ENCODE data around the gene HEY2.
"Not testable (repeated sequence)": the region's sequence is repeated elsewhere in the genome, so short reads cannot be mapped to it uniquely, and the experiment has no call there.

Gene HEY2

GRCh38 chr6:125795301-125795700, 45.9 kb downstream of the HEY2 start:
- no peak for DNase-seq (ENCODE audit: low read depth)

GRCh38 chr6:125797120-125797885, 47.9 kb downstream of the HEY2 start:
- no peak for DNase-seq (ENCODE audit: low read depth)

GRCh38 chr6:125797886-125798444, 48.5 kb downstream of the HEY2 start:
- no peak for DNase-seq (ENCODE audit: low read depth)

- DNase-seq (ENCODE audit: low read depth): no peak
Measured at GRCh38 chr6:125798734-125799508, 49.5 kb downstream of the HEY2 start.

GRCh38 chr6:125802383-125802782, 53.0 kb downstream of the HEY2 start:
- no peak for DNase-seq (ENCODE audit: low read depth)

GRCh38 chr6:125802943-125803377, 53.5 kb downstream of the HEY2 start:
- DNase-seq (ENCODE audit: low read depth): no peak

- no peak for DNase-seq (ENCODE audit: low read depth)
Measured at GRCh38 chr6:125804264-125804663, 54.8 kb downstream of the HEY2 start.

- DNase-seq (ENCODE audit: low read depth): not testable (repeated sequence)
Measured at GRCh38 chr6:125804866-125805425, 55.5 kb downstream of the HEY2 start.

- no peak for DNase-seq (ENCODE audit: low read depth)
Measured at GRCh38 chr6:125806813-125807212, 57.4 kb downstream of the HEY2 start.

- DNase-seq (ENCODE audit: low read depth): no peak
Measured at GRCh38 chr6:125807293-125807692, 57.9 kb downstream of the HEY2 start.

- no peak for DNase-seq (ENCODE audit: low read depth)
Measured at GRCh38 chr6:125808060-125808459, 58.6 kb downstream of the HEY2 start.

- no peak for DNase-seq (ENCODE audit: low read depth)
Measured at GRCh38 chr6:125808591-125808990, 59.2 kb downstream of the HEY2 start.

- no peak for DNase-seq (ENCODE audit: low read depth)
Measured at GRCh38 chr6:125809570-125810170, 60.2 kb downstream of the HEY2 start.

GRCh38 chr6:125810445-125810844, 61.0 kb downstream of the HEY2 start:
- no peak for DNase-seq (ENCODE audit: low read depth)

Data from HS-27A (cell line).